IMR-90 (cell line): Measurements from ENCODE around the gene FGFRL1. TPM values are rescaled to one million over a fixed set of nuclear protein-coding genes. Genes with fewer than 3 reads are reported as not detected.

Source experiments
- ATAC-seq: fragments of 200-7000 bp; cut with Tn5 transposase; 2 replicates; pipeline ENCODE4 v1.9.1; 2020; ENCODE audit warnings: low read depth, mild to moderate bottlenecking, moderate library complexity
- BruUV-seq: library from RNA; stranded (reverse); fragments of 400-500 nt; replicated peaks from 2 replicates; lab custom pipeline; 2021; lab: Mats Ljungman, UMichigan
- CTCF ChIA-PET: fragments of 300-600 bp; formaldehyde crosslinking; extraction: SDS; loops from one replicate; lab custom pipeline; 2021; ENCODE audit warnings: antibody characterized with exemption; lab: Yijun Ruan, JAX
- POLR2A ChIA-PET: fragments of 300-600 bp; sonication (Branson Sonifier 250); formaldehyde crosslinking; loops from one replicate; lab custom pipeline; 2022; ENCODE audit warnings: antibody characterized with exemption; ENCODE audit not compliant: unreplicated experiment; lab: Charles Lee
- DNase-seq: peaks from one replicate; pipeline ENCODE4 v3.0.0; 2013
- H2AFZ ChIP-seq: replicated peaks from 2 replicates; pipeline ENCODE3; 2013; ENCODE audit warnings: low read length, mild to moderate bottlenecking; ENCODE audit not compliant: poor library complexity
- H2AK5ac ChIP-seq: 2 replicates; pipeline ENCODE4 v1.6.1; 2013; ENCODE audit warnings: low read depth, low read length, inconsistent platforms
- H2AK9ac ChIP-seq: replicated peaks from 2 replicates; pipeline ENCODE3; 2013; ENCODE audit warnings: mild to moderate bottlenecking, low read depth, low read length, moderate library complexity; ENCODE audit not compliant: poor library complexity
- H2BK120ac ChIP-seq: 2 replicates; pipeline ENCODE4 v1.6.1; 2013; ENCODE audit warnings: low read depth, low read length, inconsistent platforms
- H2BK15ac ChIP-seq: 3 replicates; pipeline ENCODE4 v1.6.1; 2013; ENCODE audit warnings: low read depth, low read length, inconsistent platforms
- H2BK20ac ChIP-seq: 2 replicates; pipeline ENCODE4 v1.6.1; 2013; ENCODE audit warnings: low read depth, mild to moderate bottlenecking, inconsistent platforms, low read length, moderate library complexity
- H2BK5ac ChIP-seq: 2 replicates; pipeline ENCODE4 v1.6.1; 2013; ENCODE audit warnings: mild to moderate bottlenecking, low read depth, low read length, inconsistent platforms; ENCODE audit not compliant: poor library complexity, severe bottlenecking
- H3K14ac ChIP-seq: replicated peaks from 2 replicates; pipeline ENCODE4 v1.6.1; 2013; ENCODE audit warnings: low read depth, low read length, inconsistent platforms
- H3K18ac ChIP-seq: 2 replicates; pipeline ENCODE4 v1.6.1; 2013; ENCODE audit warnings: low read depth, low read length, control low read depth
- H3K23ac ChIP-seq: 2 replicates; pipeline ENCODE4 v1.6.1; 2013; ENCODE audit warnings: low read depth, low read length, inconsistent platforms
- H3K27ac ChIP-seq: 2 replicates; pipeline ENCODE4 v1.5.1; 2013; ENCODE audit warnings: mild to moderate bottlenecking, control low read depth, low read length; ENCODE audit not compliant: insufficient read depth
- H3K27me3 ChIP-seq: 2 replicates; pipeline ENCODE4 v1.6.1; 2013; ENCODE audit warnings: low read length; ENCODE audit not compliant: control insufficient read depth, insufficient read depth
- H3K36me3 ChIP-seq: 2 replicates; pipeline ENCODE4 v1.6.1; 2013; ENCODE audit warnings: low read length, mixed read lengths; ENCODE audit not compliant: control insufficient read depth, insufficient read depth
- H3K4ac ChIP-seq: 2 replicates; pipeline ENCODE4 v1.6.1; 2013; ENCODE audit warnings: low read depth, low read length, inconsistent platforms
- H3K4me1 ChIP-seq: 2 replicates; pipeline ENCODE4 v1.6.1; 2013; ENCODE audit warnings: low read length, mixed read lengths; ENCODE audit not compliant: control insufficient read depth, insufficient read depth
- H3K4me2 ChIP-seq: 2 replicates; pipeline ENCODE4 v1.6.1; 2013; ENCODE audit warnings: low read depth, mild to moderate bottlenecking, control low read depth, low read length, moderate library complexity
- H3K4me3 ChIP-seq: 2 replicates; pipeline ENCODE4 v1.5.1; 2013; ENCODE audit warnings: low read depth, mild to moderate bottlenecking, control low read depth, low read length, moderate library complexity; ENCODE audit not compliant: insufficient read depth
- H3K56ac ChIP-seq: 2 replicates; pipeline ENCODE4 v1.6.1; 2013; ENCODE audit warnings: low read length, inconsistent platforms; ENCODE audit not compliant: insufficient read depth; ENCODE audit errors: extremely low read depth
- H3K79me1 ChIP-seq, 2 experiments: 2 replicates each; pipeline ENCODE4 v1.6.1; 2013; ENCODE audit warnings: low read length in 2 of 2, inconsistent platforms in 1 of 2, low read depth in 1 of 2
- H3K9ac ChIP-seq: 2 replicates; pipeline ENCODE4 v1.6.1; 2013; ENCODE audit warnings: low read depth, low read length, control low read depth
- H3K9me1 ChIP-seq: 2 replicates; pipeline ENCODE4 v1.6.1; 2013; ENCODE audit warnings: low read length, inconsistent platforms; ENCODE audit not compliant: insufficient read depth
- H3K9me3 ChIP-seq: 2 replicates; pipeline ENCODE4 v1.6.1; 2013; ENCODE audit warnings: low read length; ENCODE audit not compliant: control insufficient read depth, insufficient read depth
- H4K20me1 ChIP-seq: 2 replicates; pipeline ENCODE4 v1.6.1; 2013; ENCODE audit warnings: low read length, inconsistent platforms; ENCODE audit not compliant: insufficient read depth
- H4K5ac ChIP-seq: 2 replicates; pipeline ENCODE4 v1.6.1; 2013; ENCODE audit warnings: mild to moderate bottlenecking, low read depth, low read length, control low read depth
- H4K8ac ChIP-seq, 2 experiments: 2 replicates each; pipeline ENCODE4 v1.6.1; 2013; ENCODE audit warnings: low read depth in 2 of 2, low read length in 2 of 2, control low read depth in 1 of 2, inconsistent platforms in 1 of 2
- H4K91ac ChIP-seq: 2 replicates; pipeline ENCODE4 v1.6.1; 2013; ENCODE audit warnings: low read depth, low read length, inconsistent platforms; ENCODE audit not compliant: insufficient read depth
- CHD1 ChIP-seq: IDR thresholded peaks from 2 replicates; pipeline ENCODE4 v1.6.1; 2012; ENCODE audit warnings: low read depth, low read length, improper control_type of control experiment
- FOS ChIP-seq: fragments of 150-350 bp; IDR thresholded peaks from 2 replicates; pipeline ENCODE4 v1.6.1; 2016; ENCODE audit warnings: low read depth, low read length
- MAFK ChIP-seq: IDR thresholded peaks from 2 replicates; pipeline ENCODE4 v1.6.1; 2012; ENCODE audit warnings: low read depth, low read length, improper control_type of control experiment
- MXI1 ChIP-seq: IDR thresholded peaks from 2 replicates; pipeline ENCODE4 v1.6.1; 2012; ENCODE audit warnings: low read depth, mild to moderate bottlenecking, low read length, moderate library complexity, borderline replicate concordance
- NFE2L2 ChIP-seq: fragments of 150-350 bp; IDR thresholded peaks from 2 replicates; pipeline ENCODE4 v1.6.1; 2016; ENCODE audit warnings: low read depth, mild to moderate bottlenecking, low read length
- POLR2A ChIP-seq: IDR thresholded peaks from 2 replicates; pipeline ENCODE4 v1.6.1; 2012; ENCODE audit warnings: mild to moderate bottlenecking, low read depth, low read length
- RAD21 ChIP-seq: IDR thresholded peaks from 2 replicates; pipeline ENCODE4 v1.6.1; 2012; ENCODE audit warnings: low read length, improper control_type of control experiment
- RCOR1 ChIP-seq: IDR thresholded peaks from 2 replicates; pipeline ENCODE4 v1.6.1; 2012; ENCODE audit warnings: mild to moderate bottlenecking, low read length, improper control_type of control experiment; ENCODE audit not compliant: insufficient replicate concordance
- RFX5 ChIP-seq: IDR thresholded peaks from 2 replicates; pipeline ENCODE4 v1.8.0; 2012; ENCODE audit warnings: low read depth, mild to moderate bottlenecking, low read length, moderate library complexity
- SMC3 ChIP-seq: fragments of 150-350 bp; IDR thresholded peaks from 2 replicates; pipeline ENCODE4 v1.6.1; 2016; ENCODE audit warnings: low read depth, mild to moderate bottlenecking, antibody characterized with exemption, low read length, moderate library complexity
- WGBS, 2 experiments: methylation state at CpG; one replicate each; pipeline versions ENCODE4 v1.1.5 to v1.1.7; 2013; ENCODE audit warnings: missing lambda C conversion rate in 2 of 2; ENCODE audit not compliant: insufficient read length in 1 of 2; ENCODE audit errors: extremely low coverage in 2 of 2; 5-methylcytosine and 5-hydroxymethylcytosine counted together
- dilution Hi-C: fragments of 300-500 bp; cut with HindIII; formaldehyde crosslinking; loops from one replicate; pipeline ENCODE4 v1.14.3; 2018; ENCODE audit warnings: low sequenced_read_pairs; ENCODE audit not compliant: unreplicated experiment
- in situ Hi-C: fragments of 300-500 bp; cut with MboI; formaldehyde crosslinking; loops from 3 replicates; pipeline ENCODE4 v1.14.3; 2019; ENCODE audit warnings: low sequenced_read_pairs, inconsistent platforms, mixed read lengths
- intact Hi-C: fragments of 100-400 bp; cut with micrococcal nuclease; formaldehyde crosslinking; loops from 2 replicates; pipeline ENCODE4 v1.10.0; 2022
- polyA plus RNA-seq, 3 experiments: library from polyadenylated mRNA; depleted of rRNA; stranded (reverse); fragments of >200 nt; gene quantifications; 2 replicates each; pipeline ENCODE4 v1.2.3, GENCODE V29; 2012; ENCODE audit warnings: low replicate concordance in 1 of 3
- total RNA-seq: library from RNA; depleted of rRNA; stranded (reverse); fragments of >200 nt; gene quantifications from 2 replicates; pipeline ENCODE4 v1.2.3, GENCODE V29; 2012
- TF ChIP-seq, protein P1 (sequence below): conservative IDR thresholded peaks from 2 replicates; pipeline ENCODE4 v1.5.1; 2012; ENCODE audit warnings: mild to moderate bottlenecking, low read depth, low read length, improper control_type of control experiment
- TF ChIP-seq, protein P2 (sequence below): fragments of 150-350 bp; IDR thresholded peaks from 2 replicates; pipeline ENCODE4 v1.6.1; 2017; ENCODE audit warnings: mild to moderate bottlenecking, antibody characterized with exemption, low read length, low read depth

Gene FGFRL1
- total and polyA plus RNA-seq, 2 of the 4 experiments (the other 2 are of a cell fraction) = 49.3 to 78.8 TPM

DNA sequence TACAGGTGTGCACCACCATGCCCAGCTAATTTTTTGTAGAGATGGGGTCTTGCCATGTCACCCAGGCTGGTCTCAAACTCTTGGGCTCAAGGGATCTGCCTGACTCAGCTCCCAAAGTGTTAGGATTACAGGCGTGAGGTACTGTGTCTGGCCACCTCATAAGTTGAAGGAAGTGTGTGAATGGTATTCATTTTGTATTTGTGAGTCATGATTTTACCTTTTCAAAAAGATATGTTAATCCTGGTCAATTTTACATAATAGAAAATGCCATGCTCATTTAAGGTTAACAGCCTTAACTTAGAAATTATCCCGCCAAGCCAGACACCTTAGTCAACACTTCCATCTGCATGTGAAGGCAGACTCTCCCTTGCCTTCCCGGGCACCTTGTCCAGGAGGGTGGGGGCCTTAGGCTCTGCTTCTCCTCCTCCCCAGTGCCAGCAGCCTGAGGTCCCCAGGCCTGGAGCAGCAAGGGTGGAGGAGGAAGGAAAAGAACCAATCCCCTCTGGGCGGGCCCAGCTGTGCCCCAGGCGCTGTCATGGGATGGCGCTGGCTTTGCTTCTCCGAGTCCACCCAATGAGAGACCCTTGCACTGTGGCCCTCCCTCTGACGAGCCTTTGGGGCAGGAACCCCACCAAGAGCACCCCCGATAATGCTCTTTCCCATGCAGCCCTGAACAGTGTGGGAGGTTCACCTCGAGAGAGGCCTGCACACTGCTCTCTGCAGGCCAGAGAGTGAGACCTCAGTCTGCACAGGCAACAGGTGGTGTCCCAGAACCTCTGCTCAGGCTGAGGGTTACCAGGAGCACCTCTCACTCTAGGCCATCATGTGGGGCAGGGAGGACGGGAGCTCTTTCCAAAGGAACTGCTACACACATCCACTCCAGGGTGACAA lies 64.6 kb downstream of the FGFRL1 start:
- Histone ChIP-seq H3K4me1 (no peaks in the 10 kb centered on the region), H4K5ac (no peak overlapping the region), H2BK120ac (no peak overlapping the region), H3K4ac (no peak overlapping the region), H3K23ac (no peak overlapping the region), H3K9me3 (peaks cover 3% of the 10 kb centered on the region), H3K27ac (no peak overlapping the region), H3K79me1 (no peaks in the 10 kb centered on the region), H2AFZ (no peak overlapping the region), H4K20me1 (no peaks in the 10 kb centered on the region), H2AK9ac (no peak overlapping the region), H3K27me3 (peaks cover 25% of the 10 kb centered on the region), H4K8ac (no peak overlapping the region), H3K36me3 (no peaks in the 10 kb centered on the region), H3K4me2 (no peak overlapping the region), H3K14ac (no peak overlapping the region), H2BK15ac (no peak overlapping the region), H2BK20ac (no peak overlapping the region), H3K56ac (no peak overlapping the region), H3K4me3 (no peak overlapping the region), H2BK5ac (no peak overlapping the region), H4K91ac (no peak overlapping the region), H3K9ac (no peak overlapping the region), H2AK5ac (no peak overlapping the region), H3K9me1 (no peaks in the 10 kb centered on the region), H3K18ac (no peak overlapping the region)
- no peak for DNase-seq
- ChIA-PET CTCF (no interaction called here), POLR2A (no interaction called here)
- dilution Hi-C loops = no loop called here
- 60% methylated on average over 1 of the region's 11 CpGs; no CpG with 5 or more reads in 1 of the 2 experiments for WGBS, 2 experiments
- no peak for TF ChIP-seq RCOR1
- TF ChIP-seq, protein P1, sequence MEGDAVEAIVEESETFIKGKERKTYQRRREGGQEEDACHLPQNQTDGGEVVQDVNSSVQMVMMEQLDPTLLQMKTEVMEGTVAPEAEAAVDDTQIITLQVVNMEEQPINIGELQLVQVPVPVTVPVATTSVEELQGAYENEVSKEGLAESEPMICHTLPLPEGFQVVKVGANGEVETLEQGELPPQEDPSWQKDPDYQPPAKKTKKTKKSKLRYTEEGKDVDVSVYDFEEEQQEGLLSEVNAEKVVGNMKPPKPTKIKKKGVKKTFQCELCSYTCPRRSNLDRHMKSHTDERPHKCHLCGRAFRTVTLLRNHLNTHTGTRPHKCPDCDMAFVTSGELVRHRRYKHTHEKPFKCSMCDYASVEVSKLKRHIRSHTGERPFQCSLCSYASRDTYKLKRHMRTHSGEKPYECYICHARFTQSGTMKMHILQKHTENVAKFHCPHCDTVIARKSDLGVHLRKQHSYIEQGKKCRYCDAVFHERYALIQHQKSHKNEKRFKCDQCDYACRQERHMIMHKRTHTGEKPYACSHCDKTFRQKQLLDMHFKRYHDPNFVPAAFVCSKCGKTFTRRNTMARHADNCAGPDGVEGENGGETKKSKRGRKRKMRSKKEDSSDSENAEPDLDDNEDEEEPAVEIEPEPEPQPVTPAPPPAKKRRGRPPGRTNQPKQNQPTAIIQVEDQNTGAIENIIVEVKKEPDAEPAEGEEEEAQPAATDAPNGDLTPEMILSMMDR = no peak
- TF ChIP-seq MAFK = no peak
- no peak for TF ChIP-seq POLR2A
- TF ChIP-seq NFE2L2 = no peak
- TF ChIP-seq CHD1 = no peak
- no peak for TF ChIP-seq RFX5
- TF ChIP-seq, protein P2, sequence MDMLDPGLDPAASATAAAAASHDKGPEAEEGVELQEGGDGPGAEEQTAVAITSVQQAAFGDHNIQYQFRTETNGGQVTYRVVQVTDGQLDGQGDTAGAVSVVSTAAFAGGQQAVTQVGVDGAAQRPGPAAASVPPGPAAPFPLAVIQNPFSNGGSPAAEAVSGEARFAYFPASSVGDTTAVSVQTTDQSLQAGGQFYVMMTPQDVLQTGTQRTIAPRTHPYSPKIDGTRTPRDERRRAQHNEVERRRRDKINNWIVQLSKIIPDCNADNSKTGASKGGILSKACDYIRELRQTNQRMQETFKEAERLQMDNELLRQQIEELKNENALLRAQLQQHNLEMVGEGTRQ = no peak
- no peak for TF ChIP-seq RAD21
- no peak for TF ChIP-seq FOS
- no peak for TF ChIP-seq MXI1
- no peak for TF ChIP-seq SMC3
- BruUV-seq = no TSS peak
- ATAC-seq = no peak
- in situ Hi-C loops = no loop called here
- intact Hi-C loops = no loop called here
